Heart left ventricle (tissue), 16 donors: Measurements from ENCODE around the gene CD72. TPM values are rescaled to one million over a fixed set of nuclear protein-coding genes. Genes with fewer than 3 reads are reported as not detected.

Source experiments
- ATAC-seq, 4 donors: fragments of 200-7000 bp; cut with Tn5 transposase; one replicate each; pipeline ENCODE4 v1.9.1; 2020 to 2022; ENCODE audit warnings: moderate library complexity in 4 of 4, mild to moderate bottlenecking in 3 of 4, moderate number of reproducible peaks in 1 of 4
- DNase-seq, 5 donors: peaks; one replicate each; pipeline ENCODE4 v3.0.0-alpha.2; 2020
- H3K27ac ChIP-seq, 12 donors: fragments of 200-600 bp; sonication (generic) in 4 of 12; one replicate each; pipeline versions ENCODE4 v1.5.0 to v1.8.0; 2016 to 2022; ENCODE audit warnings: mild to moderate bottlenecking in 2 of 12
- H3K27me3 ChIP-seq, 9 donors: fragments of 200-600 bp; sonication (generic) in 2 of 9; one replicate each; pipeline versions ENCODE4 v1.5.1 to v1.8.0; 2016 to 2022; ENCODE audit warnings: mild to moderate bottlenecking in 3 of 9
- H3K36me3 ChIP-seq, 9 donors: fragments of 200-600 bp; sonication (generic) in 2 of 9; one replicate each; pipeline versions ENCODE4 v1.5.0 to v1.8.0; 2018 to 2022; ENCODE audit warnings: mild to moderate bottlenecking in 2 of 9
- H3K4me1 ChIP-seq, 12 donors: fragments of 200-600 bp; sonication (generic) in 4 of 12; one replicate each; pipeline versions ENCODE4 v1.5.0 to v1.8.0; 2016 to 2022; ENCODE audit warnings: mild to moderate bottlenecking in 3 of 12
- H3K4me3 ChIP-seq, 12 donors: fragments of 200-600 bp; sonication (generic) in 4 of 12; one replicate each; pipeline versions ENCODE4 v1.5.0 to v1.8.0; 2017 to 2022; ENCODE audit warnings: mild to moderate bottlenecking in 9 of 12, moderate library complexity in 4 of 12
- H3K9me3 ChIP-seq, 12 donors: fragments of 200-600 bp; sonication (generic) in 4 of 12; one replicate each; pipeline versions ENCODE4 v1.5.0 to v1.8.0; 2016 to 2022; ENCODE audit warnings: mild to moderate bottlenecking in 1 of 12
- CTCF ChIP-seq, 12 donors: fragments of 200-600 bp; sonication (generic) in 4 of 12; IDR thresholded peaks; one replicate each; pipeline versions ENCODE4 v1.5.0 to v1.8.0; 2018 to 2022; ENCODE audit warnings: antibody characterized with exemption in 12 of 12, mild to moderate bottlenecking in 5 of 12
- POLR2A ChIP-seq, 2 donors: fragments of 450-650 bp; IDR thresholded peaks; one replicate each; pipeline ENCODE4 v1.6.1; 2017; ENCODE audit warnings: antibody characterized with exemption in 2 of 2, mild to moderate bottlenecking in 2 of 2, moderate library complexity in 2 of 2
- WGBS, 4 donors: extraction: QIAGEN DNeasy Blood & Tissue Kit in 2 of 4; methylation state at CpG; one replicate each; pipeline versions ENCODE4 v1.1.5 to v1.1.7; 2013 to 2018; 5-methylcytosine and 5-hydroxymethylcytosine counted together
- intact Hi-C, 10 donors: fragments of 100-400 bp; cut with DNase I; formaldehyde crosslinking; loops; one replicate each; pipeline versions ENCODE4 v1.11.1 to v1.14.2; 2022
- polyA plus RNA-seq, 2 donors: library from polyadenylated mRNA; stranded (reverse); fragments of 200-250 nt; gene quantifications; one replicate each; pipeline ENCODE4 v1.2.3, GENCODE V29; 2013
- total RNA-seq, 9 donors: library from RNA; depleted of rRNA in 2 of 9; stranded (reverse); fragments of >200 nt in 2 of 9; fragmentation: NEBNext Ultra II Directional in 3 of 9; extraction: Animal tissue kit (Norgen Biotek cat#: 25700) in 3 of 9; gene quantifications; one replicate each; pipeline versions ENCODE4 v1.1.0 to v1.2.4, GENCODE V29; 2016 to 2023
- donor health status: ischemic (EF 13 %, LVEDD 7.1; RV severe dilation, severe dysfunction).
- donor health status: healthy with polysubstance abuse.
- donor health status: DM: no; HTN: yes; CAD: no.
- donor health status: DM: no; HTN: no; CAD: no.
- donor health status: ischemic (EF 25% LVEDD 6.9; RV normal size, moderate dysfunction).
- donor health status: ischemic (EF 25% LVEDD 5.7; RV mildly dilated, moderate dysfunction).
- donor health status: healthy.
- donor health status: DM: yes; HTN: yes; CAD: no.
- donor health status: ischemic (EF 35%, LVEDD 5.7; RV mildly dilated, moderate dysfunction).
- donor health status: nonischemic (EF 11% LVEDD 7.7; RV severe dilation, severe dysfunction).
- donor health status: DM: yes; HTN: yes; CAD: no.
- donor health status: PGD.
- donor health status: ischemic (EF 29% LVEDD 5.4; RV normal size, mild dysfunction).
- donor health status: nonischemic (EF 23%, LVEDD 6.1; RV moderate dilation, normal function).

CD72 gene
- total and polyA plus RNA-seq, 11 donors, result 0.38 to 10.0 (median 0.80) TPM; not detected in 2

GRCh38 chr9:35579130-35579529 lies 39.1 kb downstream of the CD72 start:
- TF ChIP-seq CTCF (IDR thresholded peaks at IDR 0.05) (no peak), POLR2A (IDR thresholded peaks at IDR 0.05) (no peak)
- Histone ChIP-seq H3K36me3 (no peaks in the 10 kb centered on the region), H3K9me3 (peaks cover 0 to 28% (median 11%) of the 10 kb centered on the region in 12 donors), H3K4me1 (no peaks in the 10 kb centered on the region), H3K27me3 (no peaks in the 10 kb centered on the region), H3K27ac (no peak overlapping the region), H3K4me3 (no peak overlapping the region)
- intact Hi-C loops, result no loop called here
- DNase-seq (no peak), ATAC-seq (no peak)
- WGBS, 4 donors, result 88 to 100% (median 92%) methylated on average over 1 of the region's 1 CpG

GRCh38 chr9:35577486-35577885 lies 40.7 kb downstream of the CD72 start:
- 89 to 93% (median 90%) methylated on average over 5 of the region's 5 CpGs for WGBS, 4 donors
- H3K36me3 ChIP-seq, result no peaks in the 10 kb centered on the region

GRCh38 chr9:35575478-35575877 lies 42.7 kb downstream of the CD72 start:
- WGBS, 4 donors, result 83 to 97% (median 95%) methylated on average over 5 of the region's 5 CpGs
- no peak for DNase-seq
- no peaks in the 10 kb centered on the region for H3K27me3 ChIP-seq

More at GRCh38 chr9:35577486-35577885, 40.7 kb downstream of the CD72 start:
- ATAC-seq (no peak), DNase-seq (no peak)
- no peak for TF ChIP-seq CTCF (IDR thresholded peaks at IDR 0.05)
- no peak for TF ChIP-seq POLR2A (IDR thresholded peaks at IDR 0.05)
- peaks cover 0 to 28% (median 11%) of the 10 kb centered on the region in 12 donors for H3K9me3 ChIP-seq
- H3K27me3 ChIP-seq, result no peaks in the 10 kb centered on the region
- no peak overlapping the region for H3K27ac ChIP-seq
- intact Hi-C loops, result no loop called here
- H3K4me1 ChIP-seq, result no peaks in the 10 kb centered on the region
- H3K4me3 ChIP-seq, result no peak overlapping the region

GRCh38 chr9:35574578-35575122 lies 43.6 kb downstream of the CD72 start:
- DNase-seq (no peak), ATAC-seq (no peak)
- intact Hi-C loops, result no loop called here
- no peak overlapping the region for H3K4me3 ChIP-seq
- WGBS, 4 donors, result 82 to 97% (median 93%) methylated on average over 2 of the region's 2 CpGs
- no peak overlapping the region for H3K27ac ChIP-seq
- no peaks in the 10 kb centered on the region for H3K36me3 ChIP-seq
- no peaks in the 10 kb centered on the region for H3K27me3 ChIP-seq
- peaks cover 0 to 14% (median 0%) of the 10 kb centered on the region in 12 donors for H3K4me1 ChIP-seq
- peaks cover 0 to 14% (median 2%) of the 10 kb centered on the region in 12 donors for H3K9me3 ChIP-seq
- no peak for TF ChIP-seq POLR2A (IDR thresholded peaks at IDR 0.05)
- TF ChIP-seq CTCF (IDR thresholded peaks at IDR 0.05), result no peak

More at GRCh38 chr9:35575478-35575877, 42.7 kb downstream of the CD72 start:
- Histone ChIP-seq H3K4me1 (peaks cover 0 to 6% (median 0%) of the 10 kb centered on the region in 12 donors), H3K9me3 (peaks cover 0 to 23% (median 10%) of the 10 kb centered on the region in 12 donors), H3K27ac (no peak overlapping the region), H3K36me3 (no peaks in the 10 kb centered on the region), H3K4me3 (no peak overlapping the region)
- TF ChIP-seq CTCF (IDR thresholded peaks at IDR 0.05) (no peak), POLR2A (IDR thresholded peaks at IDR 0.05) (no peak)
- intact Hi-C loops, result no loop called here
- ATAC-seq, result no peak
